Subcutaneous adipose tissue (tissue), 4 donors: ENCODE results near the gene MICALL1. TPM values are rescaled to one million over a fixed set of nuclear protein-coding genes. Genes with fewer than 3 reads are reported as not detected.

Source experiments
- CTCF ChIP-seq: fragments of 450-650 bp; IDR thresholded peaks from one replicate; pipeline ENCODE4 v1.5.1; 2016; ENCODE audit warnings: low read depth, mild to moderate bottlenecking, control low read depth, antibody characterized with exemption, moderate library complexity
- total RNA-seq, 4 donors: library from RNA; depleted of rRNA; stranded (reverse); fragments of >200 nt; gene quantifications; one replicate each; pipeline ENCODE4 v1.1.0, GENCODE V29; 2016

MICALL1 gene
- total RNA-seq, 4 donors from 2014 or later: 6.2 to 24.5 (median 8.0) TPM

GRCh38 chr22:37932401-37932800 lies 26.3 kb downstream of the MICALL1 start:
- TF ChIP-seq CTCF: no peak

- no peak for TF ChIP-seq CTCF
Measured at GRCh38 chr22:37932821-37933578, 26.9 kb downstream of the MICALL1 start.

GRCh38 chr22:37933711-37934376 lies 27.7 kb downstream of the MICALL1 start:
- no peak for TF ChIP-seq CTCF

GRCh38 chr22:37940698-37941376 lies 34.7 kb downstream of the MICALL1 start:
- no peak for TF ChIP-seq CTCF

- no peak for TF ChIP-seq CTCF
Measured at GRCh38 chr22:37942133-37942532, 36.0 kb downstream of the MICALL1 start.

GRCh38 chr22:37943136-37943824 lies 37.2 kb downstream of the MICALL1 start:
- TF ChIP-seq CTCF: no peak
